ENCODE measurements around the gene CCL22.

Gene CCL22

DNA sequence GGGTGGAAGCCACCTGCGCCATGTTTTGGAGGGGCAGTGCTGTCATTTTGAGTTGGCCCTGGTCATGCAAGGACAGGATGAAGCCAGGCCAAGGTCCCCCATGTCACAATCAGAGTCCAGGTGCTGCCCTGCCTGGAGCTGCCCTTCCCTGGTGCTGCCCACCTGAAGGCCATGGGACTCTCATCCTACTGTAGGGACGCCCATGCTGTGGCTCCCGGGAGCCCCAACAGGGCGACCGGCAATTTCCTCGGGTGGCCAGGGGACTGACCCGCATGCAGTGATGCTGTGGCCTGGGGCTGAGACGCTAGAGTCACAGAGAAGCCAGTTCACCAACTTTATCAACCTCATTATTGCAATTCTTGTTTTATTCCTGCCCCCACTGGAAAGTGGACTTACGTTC is 54.0 kb downstream of the CCL22 start:
- Histone ChIP-seq H3K27ac (no peak overlapping the region), H3K9ac (ENCODE audit: insufficient read length) (no peak overlapping the region), H3K9me3 (ENCODE audit: low read depth, low read length) (no peaks in the 10 kb centered on the region), H3K4me3 (no peak overlapping the region), H3K36me3 (ENCODE audit: insufficient read depth, low read length) (no peaks in the 10 kb centered on the region)
- TF ChIP-seq FOXP2 (optimal IDR thresholded peaks at IDR 0.05; ENCODE audit: control extremely low read depth, extremely low read length, insufficient read depth) (no peak), EZH2 (IDR thresholded peaks at IDR 0.05) (no peak), POLR2AphosphoS5 (IDR thresholded peaks at IDR 0.05; ENCODE audit: borderline replicate concordance, low read depth, low read length) (no peak)
- no peak for DNase-seq (ENCODE audit: low read depth, low spot score)

DNA sequence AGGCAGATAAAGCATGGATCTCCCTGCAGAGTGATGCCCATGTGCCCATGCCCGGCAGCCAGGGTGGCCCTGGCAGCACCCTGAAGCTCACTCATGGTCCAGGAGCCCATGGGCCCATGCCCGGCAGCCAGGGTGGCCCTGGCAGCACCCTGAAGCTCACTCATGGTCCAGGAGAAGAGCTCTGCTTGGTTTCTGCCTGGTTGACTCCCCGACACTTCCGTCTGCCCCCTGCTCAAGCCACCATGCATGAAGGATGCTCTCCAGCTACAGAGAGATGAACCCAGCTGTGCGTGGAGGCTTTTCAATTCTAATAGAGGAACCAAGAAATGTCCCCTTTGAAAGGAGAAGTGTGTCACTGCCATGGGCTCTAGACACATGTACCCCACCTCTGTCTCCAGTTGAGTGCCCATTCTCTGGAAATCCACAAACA is 54.7 kb downstream of the CCL22 start:
- TF ChIP-seq FOXP2 (optimal IDR thresholded peaks at IDR 0.05; ENCODE audit: control extremely low read depth, extremely low read length, insufficient read depth): no peak
- no peak for TF ChIP-seq POLR2AphosphoS5 (IDR thresholded peaks at IDR 0.05; ENCODE audit: borderline replicate concordance, low read depth, low read length)
- no peak for TF ChIP-seq EZH2 (IDR thresholded peaks at IDR 0.05)
- H3K9me3 ChIP-seq (ENCODE audit: low read depth, low read length): no peaks in the 10 kb centered on the region
- H3K9ac ChIP-seq (ENCODE audit: insufficient read length): no peak overlapping the region
- DNase-seq (ENCODE audit: low read depth, low spot score): no peak
- H3K36me3 ChIP-seq (ENCODE audit: insufficient read depth, low read length): no peaks in the 10 kb centered on the region
- no peak overlapping the region for H3K4me3 ChIP-seq
- no peak overlapping the region for H3K27ac ChIP-seq

DNA sequence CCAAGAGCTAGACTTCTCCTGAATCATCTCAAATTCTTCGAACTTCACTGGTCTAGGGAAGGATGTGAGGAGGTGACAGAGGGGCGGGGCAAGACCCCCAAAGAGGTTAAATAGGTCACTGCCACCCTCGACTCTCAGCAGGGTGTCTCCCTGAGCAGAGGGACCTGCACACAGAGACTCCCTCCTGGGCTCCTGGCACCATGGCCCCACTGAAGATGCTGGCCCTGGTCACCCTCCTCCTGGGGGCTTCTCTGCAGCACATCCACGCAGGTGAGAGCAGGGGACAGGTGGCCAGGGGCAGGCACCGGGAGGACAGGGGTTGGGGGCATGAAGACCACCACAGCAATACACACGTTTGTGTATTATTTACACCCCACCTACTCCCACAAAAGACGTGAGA is 55.1 kb downstream of the CCL22 start:
- no peaks in the 10 kb centered on the region for H3K36me3 ChIP-seq (ENCODE audit: insufficient read depth, low read length)
- no peaks in the 10 kb centered on the region for H3K9me3 ChIP-seq (ENCODE audit: low read depth, low read length)
- no peak for DNase-seq (ENCODE audit: low read depth, low spot score)
- H3K4me3 ChIP-seq: no peak overlapping the region
- H3K27ac ChIP-seq: no peak overlapping the region
- H3K9ac ChIP-seq (ENCODE audit: insufficient read length): no peak overlapping the region
- TF ChIP-seq FOXP2 (optimal IDR thresholded peaks at IDR 0.05; ENCODE audit: control extremely low read depth, extremely low read length, insufficient read depth): no peak
- TF ChIP-seq POLR2AphosphoS5 (IDR thresholded peaks at IDR 0.05; ENCODE audit: borderline replicate concordance, low read depth, low read length): no peak
- no peak for TF ChIP-seq EZH2 (IDR thresholded peaks at IDR 0.05)
